HUES48 (cell line): ENCODE data around the gene CDCA8.
"Not testable (repeated sequence)": the region's sequence is repeated elsewhere in the genome, so short reads cannot be mapped to it uniquely, and the experiment has no call there.

Experiments used
- H3K27ac ChIP-seq: one replicate; pipeline ENCODE4 v1.7.0; 2013; ENCODE audit warnings: low read depth, low read length, inconsistent platforms
- H3K27me3 ChIP-seq: 2 replicates; pipeline ENCODE4 v1.6.1; 2013; ENCODE audit warnings: mild to moderate bottlenecking, low read length; ENCODE audit not compliant: control insufficient read depth, insufficient read depth
- H3K36me3 ChIP-seq: 2 replicates; pipeline ENCODE4 v1.6.1; 2013; ENCODE audit warnings: low read length; ENCODE audit not compliant: control insufficient read depth, insufficient read depth
- H3K4me1 ChIP-seq: 2 replicates; pipeline ENCODE4 v1.6.1; 2013; ENCODE audit warnings: mild to moderate bottlenecking, low read length; ENCODE audit not compliant: control insufficient read depth, insufficient read depth
- H3K4me3 ChIP-seq: 2 replicates; pipeline ENCODE4 v1.5.1; 2013; ENCODE audit warnings: mild to moderate bottlenecking, low read depth, low read length
- H3K9ac ChIP-seq: 2 replicates; pipeline ENCODE4 v1.6.1; 2013; ENCODE audit warnings: mild to moderate bottlenecking, low read depth, low read length, moderate library complexity
- H3K9me3 ChIP-seq: 2 replicates; pipeline ENCODE4 v1.6.1; 2013; ENCODE audit warnings: low read length; ENCODE audit not compliant: control insufficient read depth, insufficient read depth

The CDCA8 gene

GRCh38 chr1:37724575-37724974 is 32.3 kb downstream of the CDCA8 start:
- Histone ChIP-seq H3K27ac (no peak overlapping the region), H3K27me3 (no peaks in the 10 kb centered on the region), H3K36me3 (no peaks in the 10 kb centered on the region), H3K4me1 (peaks cover 5% of the 10 kb centered on the region; the same call in 1 of the 2 replicates), H3K4me3 (no peak overlapping the region), H3K9me3 (no peaks in the 10 kb centered on the region), H3K9ac (no peak overlapping the region)

GRCh38 chr1:37725851-37726613 is 33.7 kb downstream of the CDCA8 start:
- Histone ChIP-seq H3K36me3 (no peaks in the 10 kb centered on the region), H3K9me3 (no peaks in the 10 kb centered on the region), H3K27ac (no peak overlapping the region), H3K4me1 (peaks cover 5% of the 10 kb centered on the region; the same call in 1 of the 2 replicates), H3K9ac (no peak overlapping the region), H3K4me3 (no peak overlapping the region), H3K27me3 (no peaks in the 10 kb centered on the region)

- Histone ChIP-seq H3K9ac (no peak overlapping the region), H3K36me3 (no peaks in the 10 kb centered on the region), H3K27me3 (no peaks in the 10 kb centered on the region), H3K4me3 (no peak overlapping the region), H3K9me3 (no peaks in the 10 kb centered on the region), H3K27ac (no peak overlapping the region), H3K4me1 (peaks cover 5% of the 10 kb centered on the region; the same call in 1 of the 2 replicates)
Measured at GRCh38 chr1:37726751-37727585, 34.7 kb downstream of the CDCA8 start.

- H3K9me3 ChIP-seq = no peaks in the 10 kb centered on the region
- peaks cover 2% of the 10 kb centered on the region; the same call in 1 of the 2 replicates for H3K27me3 ChIP-seq
- H3K36me3 ChIP-seq = no peaks in the 10 kb centered on the region
- no peak overlapping the region for H3K9ac ChIP-seq
- no peak overlapping the region for H3K27ac ChIP-seq
- peaks cover 4% of the 10 kb centered on the region; the same call in 1 of the 2 replicates for H3K4me1 ChIP-seq
- no peak overlapping the region for H3K4me3 ChIP-seq
Measured at GRCh38 chr1:37728416-37728815, 36.1 kb downstream of the CDCA8 start.

- Histone ChIP-seq H3K9me3 (no peaks in the 10 kb centered on the region), H3K27me3 (peaks cover 16% of the 10 kb centered on the region), H3K4me3 (no peak overlapping the region), H3K36me3 (no peaks in the 10 kb centered on the region), H3K27ac (no peak overlapping the region), H3K4me1 (no peaks in the 10 kb centered on the region), H3K9ac (no peak overlapping the region)
Measured at GRCh38 chr1:37730376-37730775, 38.1 kb downstream of the CDCA8 start.

GRCh38 chr1:37731312-37732019 is 39.1 kb downstream of the CDCA8 start:
- H3K27me3 ChIP-seq = peaks cover 20% of the 10 kb centered on the region

GRCh38 chr1:37732111-37732780 is 39.9 kb downstream of the CDCA8 start:
- Histone ChIP-seq H3K9me3 (no peaks in the 10 kb centered on the region), H3K27me3 (peaks cover 25% of the 10 kb centered on the region), H3K9ac (no peak overlapping the region), H3K4me1 (no peaks in the 10 kb centered on the region), H3K27ac (no peak overlapping the region), H3K36me3 (no peaks in the 10 kb centered on the region), H3K4me3 (no peak overlapping the region)

More at GRCh38 chr1:37731312-37732019, 39.1 kb downstream of the CDCA8 start:
- Histone ChIP-seq H3K9ac (no peak overlapping the region), H3K36me3 (no peaks in the 10 kb centered on the region), H3K27ac (no peak overlapping the region), H3K4me3 (no peak overlapping the region), H3K4me1 (no peaks in the 10 kb centered on the region), H3K9me3 (no peaks in the 10 kb centered on the region)

- no peaks in the 10 kb centered on the region for H3K36me3 ChIP-seq
- no peak overlapping the region for H3K9ac ChIP-seq
- no peaks in the 10 kb centered on the region for H3K4me1 ChIP-seq
- H3K27me3 ChIP-seq = peaks cover 26% of the 10 kb centered on the region
- H3K4me3 ChIP-seq = peak overlapping the region; percentile 77
- H3K27ac ChIP-seq = no peak overlapping the region
- no peaks in the 10 kb centered on the region for H3K9me3 ChIP-seq
Measured at GRCh38 chr1:37734629-37735591, 42.6 kb downstream of the CDCA8 start.

- H3K27ac ChIP-seq = not testable (repeated sequence)
Measured at GRCh38 chr1:37737975-37738374, 45.7 kb downstream of the CDCA8 start.

GRCh38 chr1:37738619-37739018 is 46.3 kb downstream of the CDCA8 start:
- H3K9me3 ChIP-seq, H3K36me3 ChIP-seq, H3K9ac ChIP-seq, H3K4me3 ChIP-seq, H3K4me1 ChIP-seq, H3K27ac ChIP-seq: not testable (repeated sequence)
- H3K27me3 ChIP-seq = peaks cover 22% of the 10 kb centered on the region

More at GRCh38 chr1:37737975-37738374, 45.7 kb downstream of the CDCA8 start:
- not testable (repeated sequence) for H3K4me1 ChIP-seq, H3K36me3 ChIP-seq, H3K4me3 ChIP-seq, H3K9me3 ChIP-seq, H3K9ac ChIP-seq
- peaks cover 26% of the 10 kb centered on the region for H3K27me3 ChIP-seq
